HG03064 (cell line): ENCODE data around the gene GPRC5D.

Experiments
- ATAC-seq: cut with Tn5 transposase; IDR thresholded peaks from one replicate; pipeline ENCODE4 v1.9.1; 2021; ENCODE audit warnings: low read depth; ENCODE audit not compliant: unreplicated experiment

GPRC5D gene

DNA sequence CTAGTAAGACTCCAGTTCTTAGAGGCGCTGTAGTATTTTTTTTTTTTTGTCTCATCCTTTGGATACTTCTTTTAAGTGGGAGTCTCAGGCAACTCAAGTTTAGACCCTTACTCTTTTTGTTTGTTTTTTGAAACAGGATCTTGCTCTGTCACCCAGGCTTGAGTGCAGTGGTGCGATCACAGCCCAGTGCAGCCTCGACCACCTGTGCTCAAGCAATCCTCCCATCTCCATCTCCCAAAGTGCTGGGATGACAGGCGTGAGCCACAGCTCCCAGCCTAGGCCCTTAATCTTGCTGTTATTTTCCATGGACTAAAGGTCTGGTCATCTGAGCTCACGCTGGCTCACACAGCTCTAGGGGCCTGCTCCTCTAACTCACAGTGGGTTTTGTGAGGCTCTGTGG, 39.3 kb downstream of the GPRC5D start:
- ATAC-seq, result no peak

DNA sequence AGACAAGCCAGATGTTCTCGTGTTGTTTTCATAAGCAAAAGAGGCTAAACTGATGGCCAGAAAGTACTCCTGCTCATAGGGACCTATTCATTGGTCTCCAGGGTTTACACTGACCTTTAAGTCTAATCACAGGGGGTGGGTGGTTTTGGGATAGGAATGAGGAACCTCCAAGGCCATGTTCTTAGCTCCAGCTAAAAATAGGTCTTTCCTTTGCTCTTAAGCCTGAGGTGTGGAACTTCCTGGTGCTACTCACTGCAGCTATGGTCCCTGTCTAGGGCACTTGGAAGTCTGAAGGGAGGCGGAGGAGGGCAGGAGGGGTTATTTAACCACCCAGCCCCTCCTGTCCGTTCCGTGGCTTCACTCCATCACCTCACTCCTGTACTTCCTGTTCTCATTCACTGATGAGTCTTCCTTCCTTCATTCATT, 42.0 kb downstream of the GPRC5D start:
- no peak for ATAC-seq

DNA sequence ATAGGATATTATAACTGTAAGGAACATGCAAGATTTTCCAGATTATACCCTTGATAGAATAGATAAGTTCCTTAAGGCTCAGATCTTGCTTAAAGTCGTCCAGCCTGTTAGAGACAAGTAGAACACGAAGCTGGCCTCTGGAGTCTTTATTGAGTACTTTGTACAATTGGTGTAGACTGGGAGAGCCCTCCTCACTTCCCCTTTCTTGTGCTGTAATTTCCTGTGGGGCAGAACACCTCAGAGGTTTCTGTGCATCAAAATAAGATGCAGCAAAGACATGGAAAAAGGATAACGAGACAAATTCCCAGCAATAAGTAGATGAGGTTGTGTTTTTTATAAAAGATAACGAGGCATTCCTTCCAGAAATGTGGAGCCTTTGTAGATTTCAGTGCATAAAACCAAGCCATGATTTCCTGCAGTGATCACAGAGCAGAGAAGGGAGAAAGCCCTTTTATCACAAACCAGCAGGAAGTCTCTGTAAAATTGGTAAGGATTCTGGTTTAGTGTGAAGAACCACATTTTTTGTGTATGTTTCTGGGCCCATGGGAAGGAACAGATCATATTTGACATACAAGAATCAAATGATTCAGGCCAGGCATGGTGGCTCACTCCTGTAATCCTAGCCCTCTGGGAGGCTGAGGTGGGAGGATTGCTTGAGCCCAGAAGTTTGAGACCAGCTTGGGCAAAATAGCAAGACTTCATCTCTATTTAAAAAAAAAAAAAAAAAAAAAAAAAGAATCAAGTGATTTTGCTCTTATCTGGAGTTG, 42.6 kb downstream of the GPRC5D start:
- no peak for ATAC-seq

DNA sequence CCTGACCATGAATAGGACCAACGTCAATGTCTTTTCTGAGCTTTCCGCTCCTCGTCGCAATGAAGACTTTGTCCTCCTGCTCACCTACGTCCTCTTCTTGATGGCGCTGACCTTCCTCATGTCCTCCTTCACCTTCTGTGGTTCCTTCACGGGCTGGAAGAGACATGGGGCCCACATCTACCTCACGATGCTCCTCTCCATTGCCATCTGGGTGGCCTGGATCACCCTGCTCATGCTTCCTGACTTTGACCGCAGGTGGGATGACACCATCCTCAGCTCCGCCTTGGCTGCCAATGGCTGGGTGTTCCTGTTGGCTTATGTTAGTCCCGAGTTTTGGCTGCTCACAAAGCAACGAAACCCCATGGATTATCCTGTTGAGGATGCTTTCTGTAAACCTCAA, 43.3 kb downstream of the GPRC5D start:
- ATAC-seq, result no peak

DNA sequence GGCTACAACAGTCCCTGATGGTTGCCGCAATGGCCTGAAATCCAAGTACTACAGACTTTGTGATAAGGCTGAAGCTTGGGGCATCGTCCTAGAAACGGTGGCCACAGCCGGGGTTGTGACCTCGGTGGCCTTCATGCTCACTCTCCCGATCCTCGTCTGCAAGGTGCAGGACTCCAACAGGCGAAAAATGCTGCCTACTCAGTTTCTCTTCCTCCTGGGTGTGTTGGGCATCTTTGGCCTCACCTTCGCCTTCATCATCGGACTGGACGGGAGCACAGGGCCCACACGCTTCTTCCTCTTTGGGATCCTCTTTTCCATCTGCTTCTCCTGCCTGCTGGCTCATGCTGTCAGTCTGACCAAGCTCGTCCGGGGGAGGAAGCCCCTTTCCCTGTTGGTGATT, 43.7 kb downstream of the GPRC5D start:
- ATAC-seq, result no peak

DNA sequence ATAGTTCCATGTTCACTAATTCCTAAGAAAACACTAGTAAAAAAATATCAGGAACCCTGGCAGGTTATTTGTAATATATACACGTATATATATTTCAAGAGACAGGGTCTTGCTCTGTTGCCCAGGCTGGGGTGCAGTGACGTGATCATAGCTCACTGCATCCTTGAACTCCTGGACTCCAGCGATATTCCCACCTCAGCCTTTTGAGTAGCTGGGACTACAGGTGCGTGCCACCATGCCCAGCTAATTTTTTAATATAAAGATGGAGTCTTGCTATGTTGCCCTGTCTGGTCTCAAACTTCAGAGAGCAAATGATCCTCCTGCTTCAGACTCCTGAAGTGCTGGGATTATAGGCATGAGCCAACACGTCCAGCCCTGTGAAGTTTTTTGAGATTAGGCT, 44.4 kb downstream of the GPRC5D start:
- no peak for ATAC-seq

DNA sequence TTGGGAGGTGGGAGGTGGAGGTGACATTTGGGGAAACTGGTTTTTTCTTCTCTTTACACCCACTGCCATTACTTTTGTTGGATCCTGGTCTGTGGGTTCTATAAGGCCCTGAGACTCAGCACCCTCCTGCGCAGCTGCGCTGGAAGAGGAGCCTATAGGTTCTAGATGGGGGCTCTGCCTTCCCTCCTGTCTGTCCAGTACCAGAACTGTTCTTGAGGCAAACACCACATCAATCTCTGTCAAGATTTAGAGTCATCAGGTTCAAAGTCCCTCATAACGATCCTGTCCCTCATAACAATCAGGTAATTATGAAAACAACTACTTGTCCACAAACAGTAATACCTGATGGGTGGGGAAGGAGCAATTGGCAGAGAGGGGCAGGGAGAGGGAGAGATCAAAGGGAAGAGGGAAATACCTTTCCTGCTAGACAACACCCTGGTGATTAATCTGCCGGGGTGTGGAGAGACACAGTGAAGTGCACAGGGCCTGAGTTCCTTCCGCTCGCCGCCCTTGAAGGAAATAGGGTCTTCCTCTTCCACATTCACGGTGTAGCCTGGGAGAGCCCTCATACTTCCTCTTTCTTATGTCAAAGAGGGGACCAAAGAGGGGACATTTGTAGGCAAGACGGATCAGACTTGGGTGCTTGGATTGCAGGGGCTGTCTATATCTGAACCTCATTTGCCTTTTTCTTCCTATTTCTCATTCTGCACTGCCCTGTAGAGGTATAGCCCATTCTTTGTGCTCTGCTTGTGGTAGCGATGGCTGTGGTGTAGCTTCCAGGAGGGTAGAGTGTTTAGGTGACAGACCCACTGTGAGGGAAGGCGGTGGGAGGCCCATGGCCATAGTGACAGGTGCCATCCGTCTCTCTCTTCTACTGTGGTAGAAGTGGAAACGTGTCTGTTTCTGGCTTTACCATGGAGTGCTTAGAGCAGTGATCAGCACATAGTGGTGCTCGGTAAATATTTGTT, 48.0 kb downstream of the GPRC5D start:
- ATAC-seq, result no peak

DNA sequence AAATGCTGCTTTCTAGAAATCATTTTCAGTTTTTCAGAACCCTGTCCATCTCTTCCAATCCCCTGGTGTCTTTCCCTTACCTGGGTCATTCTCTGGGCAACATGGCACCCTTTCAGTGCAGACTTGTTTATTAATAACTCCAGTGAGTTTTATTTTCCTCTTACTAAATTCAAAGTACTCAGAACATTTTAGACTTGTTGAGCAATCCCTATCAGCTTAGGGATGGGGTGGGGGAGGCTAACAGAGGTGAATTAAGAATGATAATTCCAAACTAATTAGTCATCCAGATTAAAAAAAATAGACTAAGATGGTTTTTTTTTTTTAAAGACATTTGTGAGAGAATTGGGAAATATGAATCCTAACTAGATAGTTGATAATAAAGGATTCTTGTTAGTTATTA, 49.9 kb downstream of the GPRC5D start:
- ATAC-seq, result no peak

DNA sequence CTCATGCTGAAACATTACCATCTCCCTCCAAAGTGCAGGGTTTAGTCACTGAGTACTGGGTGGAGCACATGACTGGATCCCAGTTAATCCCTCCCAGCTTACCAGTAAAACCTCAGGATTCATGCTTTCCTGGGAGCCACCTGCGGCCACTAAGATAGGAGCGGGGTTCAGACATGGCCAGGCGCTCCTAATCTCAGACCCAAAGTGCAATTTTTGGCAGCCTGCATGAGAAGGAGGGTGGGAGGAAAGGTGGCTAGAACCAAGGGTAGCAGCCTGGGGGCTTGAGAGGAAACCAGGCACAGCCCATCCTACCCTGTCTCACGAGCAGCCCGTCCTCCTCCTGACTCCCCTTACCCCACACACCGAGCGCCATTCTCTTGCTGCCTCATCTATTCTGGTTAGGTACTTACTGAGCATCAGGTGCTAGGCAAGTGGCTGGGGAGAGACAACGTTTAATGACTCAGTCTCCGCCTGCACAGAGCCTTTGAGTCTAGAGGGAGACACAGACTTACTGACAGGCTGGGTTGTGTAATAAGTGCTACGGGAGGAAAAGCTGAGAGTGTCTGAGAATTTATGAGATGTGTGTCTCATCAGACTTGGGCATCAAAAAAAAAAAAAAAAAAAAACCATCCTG, 50.7 kb downstream of the GPRC5D start:
- no peak for ATAC-seq

DNA sequence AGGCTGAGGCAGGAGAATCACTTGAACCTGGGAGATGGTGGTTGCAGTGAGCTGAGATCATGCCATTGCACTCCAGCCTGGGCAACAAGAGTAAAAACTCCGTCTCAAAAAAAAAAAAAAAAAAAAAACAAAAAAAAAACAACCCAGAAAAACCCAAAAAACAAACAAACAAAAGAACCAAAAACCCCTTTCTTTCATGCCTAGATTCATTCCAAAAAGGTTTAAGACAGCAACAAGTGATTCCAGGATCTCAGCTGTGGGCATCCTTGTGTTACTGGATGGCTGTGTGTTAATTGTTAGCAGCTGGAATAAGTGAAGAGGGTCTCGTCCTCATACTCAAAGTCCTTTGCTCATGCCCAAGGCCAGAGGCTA, 51.2 kb downstream of the GPRC5D start:
- no peak for ATAC-seq

DNA sequence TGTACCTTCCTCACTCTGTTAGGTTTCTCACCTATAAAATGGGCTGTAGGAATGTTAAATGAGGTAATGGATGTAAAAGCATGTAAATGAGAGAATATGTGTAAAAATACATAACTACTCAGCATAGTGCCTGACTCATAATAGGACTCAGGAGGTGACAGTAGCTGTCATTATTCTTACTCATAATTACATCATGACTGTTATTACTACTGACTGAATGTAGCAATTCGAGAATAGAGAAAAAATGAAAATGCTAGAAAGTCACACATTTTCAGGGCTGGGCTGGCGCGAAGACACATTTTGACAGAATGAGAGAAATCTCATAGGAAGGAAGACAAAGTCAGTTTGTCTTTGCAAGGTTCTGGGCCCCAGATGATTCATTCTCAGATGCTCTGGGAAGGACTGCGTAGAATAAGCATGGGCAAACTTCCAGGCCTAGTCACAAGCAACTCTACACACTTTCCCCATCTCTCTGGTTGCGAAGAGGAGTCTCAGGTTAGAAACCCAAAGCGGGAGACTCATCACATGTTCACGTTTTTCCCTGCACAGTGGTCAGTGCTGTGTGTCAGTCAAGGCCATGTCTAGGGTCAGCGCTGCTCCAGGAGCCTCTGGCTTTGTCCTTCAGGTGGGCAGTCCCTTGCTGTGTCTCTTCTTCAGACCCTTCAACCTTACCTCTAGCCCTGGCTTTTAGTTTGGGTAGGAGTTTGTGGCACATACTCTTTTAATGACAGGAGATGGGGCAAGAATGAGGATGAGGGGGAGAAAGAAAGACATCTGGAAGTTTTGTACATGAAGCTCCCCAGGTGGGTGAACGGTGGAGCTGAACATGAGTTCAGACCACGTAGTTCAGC, 52.2 kb downstream of the GPRC5D start:
- peak; percentile 68 for ATAC-seq

DNA sequence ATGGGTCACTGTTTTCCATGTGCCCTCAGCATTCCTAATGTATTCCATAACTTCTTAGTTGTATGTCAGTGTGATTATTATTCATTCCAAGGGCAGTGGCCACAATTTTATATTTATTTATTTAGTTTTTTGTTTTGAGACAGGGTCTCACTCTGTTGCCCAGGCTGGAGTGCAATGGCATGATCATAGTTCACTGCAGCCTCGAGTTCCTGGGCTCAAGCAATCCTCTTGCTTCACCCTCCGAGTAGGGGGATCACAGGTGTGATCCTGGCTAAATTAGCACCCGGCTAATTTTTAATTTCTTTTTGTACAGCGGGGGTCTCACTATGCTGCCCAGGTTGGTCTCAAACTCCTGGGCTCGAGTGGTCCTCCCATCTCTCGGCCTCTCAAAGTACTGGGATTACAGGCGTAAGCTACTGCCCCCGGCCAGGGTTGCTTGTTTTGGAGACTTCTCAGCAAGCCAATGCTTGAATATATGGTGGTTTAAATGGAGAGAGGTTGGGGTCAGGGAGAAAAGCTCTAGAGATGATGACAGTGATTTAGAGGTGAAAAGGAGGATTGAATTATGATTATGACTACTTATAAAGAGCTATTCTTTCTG, 53.0 kb downstream of the GPRC5D start:
- ATAC-seq, result no peak

DNA sequence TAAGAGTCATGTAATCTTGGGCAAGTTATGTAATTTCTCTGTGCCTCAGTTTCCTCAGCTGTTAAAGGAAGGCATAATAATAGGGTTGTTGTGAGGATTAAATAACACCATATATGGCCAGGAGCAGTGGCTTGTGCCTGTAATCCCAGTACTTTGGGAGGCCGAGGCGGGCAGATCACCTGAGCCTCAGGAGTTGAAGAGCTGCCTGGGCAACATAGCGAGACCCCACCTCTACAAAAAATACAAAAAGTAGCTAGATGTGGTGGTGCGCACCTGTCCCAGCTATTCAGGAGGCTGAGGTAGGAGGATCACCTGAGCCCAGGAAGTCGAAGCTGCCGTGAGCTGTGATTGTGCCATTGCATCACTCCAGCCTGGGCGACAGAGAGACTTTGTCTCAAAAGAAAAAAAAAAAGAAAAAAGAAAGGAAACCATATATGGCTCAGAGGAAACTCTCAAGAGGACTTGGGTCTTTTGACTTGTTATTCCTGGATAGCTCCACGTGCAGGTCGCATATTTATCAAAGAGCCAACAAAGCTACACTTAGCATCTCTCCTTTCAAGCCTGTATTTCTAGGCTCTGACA, 53.7 kb downstream of the GPRC5D start:
- no peak for ATAC-seq

DNA sequence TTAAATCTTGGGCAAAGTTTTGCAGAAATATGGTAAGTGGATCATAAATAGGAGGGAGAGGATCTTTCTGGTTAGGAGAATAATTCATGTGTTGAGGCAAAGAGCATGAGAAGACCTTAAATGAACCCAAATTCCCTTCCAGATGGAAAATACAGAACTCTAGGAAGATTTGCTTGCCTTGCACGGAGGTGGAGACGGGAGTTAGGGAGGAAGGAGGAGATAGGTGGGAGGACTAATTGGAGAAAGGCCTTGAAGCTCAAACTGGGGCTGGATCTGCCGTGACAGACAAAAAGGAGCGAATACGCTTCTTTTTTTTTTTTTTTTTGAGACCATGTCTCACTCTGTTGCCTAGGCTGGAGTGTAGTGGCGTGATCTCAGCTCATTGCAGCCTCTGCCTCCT, 54.7 kb downstream of the GPRC5D start:
- ATAC-seq, result no peak

DNA sequence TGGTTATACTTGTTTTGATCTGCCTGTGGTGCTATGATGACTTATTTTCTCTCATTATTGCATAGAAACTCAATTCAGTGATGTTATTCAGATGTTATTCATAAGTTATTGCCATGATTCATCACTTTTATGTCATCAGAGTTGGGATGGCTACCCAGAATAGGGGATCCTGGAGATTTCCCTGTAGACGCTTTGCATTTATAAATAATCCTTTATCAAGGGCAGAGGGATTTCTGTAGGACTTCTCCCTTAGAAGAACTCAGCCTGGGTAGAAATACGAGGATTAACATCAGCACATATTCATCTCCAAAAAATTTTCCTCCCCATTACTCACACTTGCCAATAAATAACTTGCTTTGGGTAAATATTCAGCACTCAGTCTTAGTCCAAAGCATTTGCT, 55.7 kb downstream of the GPRC5D start:
- ATAC-seq, result no peak

DNA sequence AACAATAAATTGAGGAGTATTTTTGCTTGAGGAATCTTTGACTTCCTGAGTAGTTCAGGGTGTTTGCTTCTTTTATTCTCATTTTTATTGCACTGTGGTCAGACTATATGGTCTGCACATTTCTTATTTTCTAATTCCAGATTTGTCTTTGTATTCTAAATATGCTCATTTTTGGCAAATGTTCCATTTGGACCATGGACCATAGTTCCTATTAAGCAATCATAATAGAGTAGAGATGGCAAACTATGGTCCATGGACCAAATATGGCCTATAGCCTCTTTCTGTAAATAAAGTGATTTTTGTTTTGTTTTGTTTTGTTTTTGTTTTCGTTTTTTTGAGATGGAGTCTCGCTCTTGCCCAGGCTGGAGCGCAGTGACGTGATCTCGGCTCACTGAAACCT, 58.5 kb downstream of the GPRC5D start:
- no peak for ATAC-seq

DNA sequence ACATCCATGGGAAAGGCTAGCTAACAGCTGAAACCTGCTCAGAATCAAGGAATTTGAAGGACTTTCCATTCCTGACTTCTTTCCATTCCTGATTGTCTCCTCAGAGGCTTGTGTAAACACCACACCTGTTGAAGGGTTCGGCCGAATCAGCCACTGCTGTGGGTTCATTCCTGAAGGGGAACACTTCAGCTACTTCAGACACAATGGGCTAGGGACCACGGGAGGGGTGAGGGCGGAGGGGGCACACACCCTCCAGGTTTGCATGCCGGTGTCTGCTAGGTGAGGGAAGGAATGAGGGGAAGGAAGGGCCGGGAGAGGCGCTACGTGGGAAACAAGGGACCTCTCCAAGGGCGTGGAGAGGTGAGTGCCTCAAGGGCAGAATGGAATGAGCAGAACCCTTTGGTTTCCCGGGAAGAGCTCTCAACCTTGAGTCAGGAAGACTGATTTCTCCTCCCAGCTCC, 59.3 kb downstream of the GPRC5D start:
- ATAC-seq, result no peak

DNA sequence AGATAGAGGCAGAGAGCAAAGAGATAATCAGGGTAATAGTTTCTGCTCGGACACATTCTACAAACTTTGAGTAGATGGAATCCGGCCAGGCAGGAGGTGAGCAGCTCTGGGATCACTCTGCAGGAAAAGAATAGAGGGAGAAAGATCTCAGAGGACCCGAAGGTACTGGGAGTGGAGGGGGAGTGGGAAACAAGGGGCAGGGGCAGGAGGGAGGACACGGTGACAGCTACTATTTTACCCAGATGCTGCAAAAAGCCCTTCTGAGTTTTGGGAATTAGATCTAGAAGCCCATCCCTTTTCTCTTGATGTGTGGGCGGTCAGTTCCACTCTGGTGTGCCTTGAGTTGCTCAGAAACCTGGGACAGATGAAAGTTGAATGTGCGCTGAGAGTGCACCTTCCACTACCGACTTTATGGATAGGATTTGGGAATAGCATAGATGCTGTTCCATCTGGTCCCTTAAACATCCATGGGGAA, 60.1 kb downstream of the GPRC5D start:
- ATAC-seq, result no peak

DNA sequence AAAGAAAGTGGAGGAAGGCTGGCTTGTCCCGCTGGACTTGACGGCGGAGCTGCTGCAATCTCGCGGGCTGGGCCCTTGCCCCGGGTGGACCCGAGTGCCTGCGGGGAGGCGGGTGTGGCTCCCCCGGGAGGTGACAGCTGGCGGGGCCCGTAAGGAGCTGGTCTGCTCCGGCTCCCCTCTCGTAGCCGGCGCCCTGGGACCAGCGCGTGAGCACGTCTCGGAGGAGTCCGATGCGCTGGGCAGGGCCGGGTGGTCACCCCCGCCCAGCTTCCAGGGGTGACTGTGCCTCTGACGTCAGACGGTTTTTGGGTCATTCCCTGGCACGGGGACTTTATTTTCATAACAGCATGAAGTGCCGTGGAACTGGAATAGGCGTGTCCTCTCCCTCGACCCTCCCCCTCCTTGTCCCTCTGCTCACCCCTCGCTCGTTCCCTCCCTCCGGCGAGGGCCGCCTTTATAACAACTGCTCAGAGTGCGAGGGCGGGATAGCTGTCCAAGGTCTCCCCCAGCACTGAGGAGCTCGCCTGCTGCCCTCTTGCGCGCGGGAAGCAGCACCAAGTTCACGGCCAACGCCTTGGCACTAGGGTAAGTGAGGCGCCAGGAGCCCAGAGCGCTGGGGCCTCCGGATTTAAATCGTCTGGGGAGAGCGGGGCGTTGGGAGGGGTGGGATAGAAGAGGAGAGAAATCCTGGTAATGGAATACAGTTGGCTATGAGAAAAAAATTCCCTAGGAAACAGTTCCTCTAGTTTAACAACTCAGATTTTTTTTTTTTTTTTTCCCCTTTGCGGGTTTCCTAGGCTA, 60.7 kb downstream of the GPRC5D start, which contains the start of gene GPRC5A:
GPRC5A (plus strand) TSS at position 483 of the 801 bp plus-strand sequence. CDS start 16,688 bp downstream, outside the sequence.
- ATAC-seq, result no peak
